Activated naive CD4-positive, alpha-beta T cell treated with anti-CD3 and anti-CD28 coated beads for 36 hours (primary cell): ENCODE measurements around the gene SLN. TPM values are rescaled to one million over a fixed set of nuclear protein-coding genes. Genes with fewer than 3 reads are reported as not detected.

Experiments used
- total RNA-seq, 2 experiments: library from RNA; stranded (reverse); gene quantifications; one replicate each; pipeline ENCODE4 v1.2.3, GENCODE V29; 2021

The SLN gene
- total RNA-seq, 2 experiments from 2014 or later = not detected

Other genes starting within 250 kb of the SLN start
- 10 to 100 TPM; 10.1 to 12.2 TPM for gene ALKBH8, start 146.3 kb downstream of the SLN start, total RNA-seq
- gene ELMOD1, start 120.9 kb downstream of the SLN start, total RNA-seq = not detected
- gene SLC35F2, start 146.7 kb upstream of the SLN start, total RNA-seq = 10 to 100 TPM; 18.2 to 20.5 TPM
- not detected for gene RAB39A, start 216.4 kb upstream of the SLN start, total RNA-seq